ENCODE data around the gene NAA80. TPM values are rescaled to one million over a fixed set of nuclear protein-coding genes. Genes with fewer than 3 reads are reported as not detected.

The NAA80 gene
- total and polyA plus RNA-seq, 2 of the 13 experiments (the other 11 are each of a cell fraction or from before 2014, with no cell fraction given), result 3.4 to 8.7 TPM

DNA sequence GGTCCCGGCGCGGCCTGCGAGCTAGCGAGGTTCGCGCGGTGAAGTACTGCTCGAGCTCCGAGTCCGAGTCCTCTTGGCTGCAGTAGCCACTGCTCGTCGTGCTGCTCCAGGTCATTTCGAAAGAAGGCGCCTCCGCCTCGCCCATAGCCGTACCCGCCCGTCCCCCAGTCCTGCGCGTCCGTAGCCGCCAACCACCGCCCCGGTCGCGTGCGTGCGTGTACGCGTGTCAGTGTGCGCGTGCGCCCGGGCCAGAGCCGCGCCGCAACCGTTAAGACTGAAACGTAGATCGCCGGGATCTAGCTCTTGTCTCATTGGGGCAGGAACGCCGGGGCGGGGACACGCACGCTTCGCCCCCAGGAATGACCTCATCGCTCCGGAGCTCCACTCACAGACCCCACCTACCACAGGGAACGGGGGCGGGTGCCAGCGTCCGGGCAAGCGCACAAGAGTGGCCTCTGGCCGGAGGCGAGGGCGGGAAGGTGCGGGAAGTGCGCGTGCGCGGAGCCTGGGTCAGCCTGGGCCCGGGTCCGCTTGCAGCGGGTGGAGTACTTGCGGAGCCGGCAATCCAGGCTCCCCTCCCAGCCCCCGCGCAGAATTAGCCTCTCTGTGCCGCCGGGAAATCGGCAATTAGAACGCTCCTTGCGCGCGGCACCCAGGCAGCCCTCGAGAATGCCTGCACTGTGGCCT is 38.1 kb upstream of the NAA80 start (continued):
- TF ChIP-seq NFE2L1 (CRISPR knock-in tag; IDR thresholded peaks at IDR 0.05; ENCODE audit: borderline replicate concordance), result no peak
- TF ChIP-seq, protein P1, sequence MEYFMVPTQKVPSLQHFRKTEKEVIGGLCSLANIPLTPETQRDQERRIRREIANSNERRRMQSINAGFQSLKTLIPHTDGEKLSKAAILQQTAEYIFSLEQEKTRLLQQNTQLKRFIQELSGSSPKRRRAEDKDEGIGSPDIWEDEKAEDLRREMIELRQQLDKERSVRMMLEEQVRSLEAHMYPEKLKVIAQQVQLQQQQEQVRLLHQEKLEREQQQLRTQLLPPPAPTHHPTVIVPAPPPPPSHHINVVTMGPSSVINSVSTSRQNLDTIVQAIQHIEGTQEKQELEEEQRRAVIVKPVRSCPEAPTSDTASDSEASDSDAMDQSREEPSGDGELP (IDR thresholded peaks at IDR 0.05; ENCODE audit: borderline replicate concordance, low read depth), result no peak
- TF ChIP-seq, protein P2, sequence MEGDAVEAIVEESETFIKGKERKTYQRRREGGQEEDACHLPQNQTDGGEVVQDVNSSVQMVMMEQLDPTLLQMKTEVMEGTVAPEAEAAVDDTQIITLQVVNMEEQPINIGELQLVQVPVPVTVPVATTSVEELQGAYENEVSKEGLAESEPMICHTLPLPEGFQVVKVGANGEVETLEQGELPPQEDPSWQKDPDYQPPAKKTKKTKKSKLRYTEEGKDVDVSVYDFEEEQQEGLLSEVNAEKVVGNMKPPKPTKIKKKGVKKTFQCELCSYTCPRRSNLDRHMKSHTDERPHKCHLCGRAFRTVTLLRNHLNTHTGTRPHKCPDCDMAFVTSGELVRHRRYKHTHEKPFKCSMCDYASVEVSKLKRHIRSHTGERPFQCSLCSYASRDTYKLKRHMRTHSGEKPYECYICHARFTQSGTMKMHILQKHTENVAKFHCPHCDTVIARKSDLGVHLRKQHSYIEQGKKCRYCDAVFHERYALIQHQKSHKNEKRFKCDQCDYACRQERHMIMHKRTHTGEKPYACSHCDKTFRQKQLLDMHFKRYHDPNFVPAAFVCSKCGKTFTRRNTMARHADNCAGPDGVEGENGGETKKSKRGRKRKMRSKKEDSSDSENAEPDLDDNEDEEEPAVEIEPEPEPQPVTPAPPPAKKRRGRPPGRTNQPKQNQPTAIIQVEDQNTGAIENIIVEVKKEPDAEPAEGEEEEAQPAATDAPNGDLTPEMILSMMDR (CRISPR knock-in tag; IDR thresholded peaks at IDR 0.05), result peak; percentile 2; the same call in 1 of the 2 replicates
- peak; percentile 98 for TF ChIP-seq ZNF605 (CRISPR knock-in tag; IDR thresholded peaks at IDR 0.05)
- peak; percentile 40; the same call in 1 of the 2 replicates for TF ChIP-seq ZNF746 (CRISPR knock-in tag; IDR thresholded peaks at IDR 0.05)
- TF ChIP-seq ZNF530 (CRISPR knock-in tag; IDR thresholded peaks at IDR 0.05; ENCODE audit: low read depth), result no peak
- TF ChIP-seq, protein P3, sequence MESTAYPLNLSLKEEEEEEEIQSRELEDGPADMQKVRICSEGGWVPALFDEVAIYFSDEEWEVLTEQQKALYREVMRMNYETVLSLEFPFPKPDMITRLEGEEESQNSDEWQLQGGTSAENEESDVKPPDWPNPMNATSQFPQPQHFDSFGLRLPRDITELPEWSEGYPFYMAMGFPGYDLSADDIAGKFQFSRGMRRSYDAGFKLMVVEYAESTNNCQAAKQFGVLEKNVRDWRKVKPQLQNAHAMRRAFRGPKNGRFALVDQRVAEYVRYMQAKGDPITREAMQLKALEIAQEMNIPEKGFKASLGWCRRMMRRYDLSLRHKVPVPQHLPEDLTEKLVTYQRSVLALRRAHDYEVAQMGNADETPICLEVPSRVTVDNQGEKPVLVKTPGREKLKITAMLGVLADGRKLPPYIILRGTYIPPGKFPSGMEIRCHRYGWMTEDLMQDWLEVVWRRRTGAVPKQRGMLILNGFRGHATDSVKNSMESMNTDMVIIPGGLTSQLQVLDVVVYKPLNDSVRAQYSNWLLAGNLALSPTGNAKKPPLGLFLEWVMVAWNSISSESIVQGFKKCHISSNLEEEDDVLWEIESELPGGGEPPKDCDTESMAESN (CRISPR knock-in tag; conservative IDR thresholded peaks at IDR 0.05), result peak; percentile 91
- TF ChIP-seq, protein P4, sequence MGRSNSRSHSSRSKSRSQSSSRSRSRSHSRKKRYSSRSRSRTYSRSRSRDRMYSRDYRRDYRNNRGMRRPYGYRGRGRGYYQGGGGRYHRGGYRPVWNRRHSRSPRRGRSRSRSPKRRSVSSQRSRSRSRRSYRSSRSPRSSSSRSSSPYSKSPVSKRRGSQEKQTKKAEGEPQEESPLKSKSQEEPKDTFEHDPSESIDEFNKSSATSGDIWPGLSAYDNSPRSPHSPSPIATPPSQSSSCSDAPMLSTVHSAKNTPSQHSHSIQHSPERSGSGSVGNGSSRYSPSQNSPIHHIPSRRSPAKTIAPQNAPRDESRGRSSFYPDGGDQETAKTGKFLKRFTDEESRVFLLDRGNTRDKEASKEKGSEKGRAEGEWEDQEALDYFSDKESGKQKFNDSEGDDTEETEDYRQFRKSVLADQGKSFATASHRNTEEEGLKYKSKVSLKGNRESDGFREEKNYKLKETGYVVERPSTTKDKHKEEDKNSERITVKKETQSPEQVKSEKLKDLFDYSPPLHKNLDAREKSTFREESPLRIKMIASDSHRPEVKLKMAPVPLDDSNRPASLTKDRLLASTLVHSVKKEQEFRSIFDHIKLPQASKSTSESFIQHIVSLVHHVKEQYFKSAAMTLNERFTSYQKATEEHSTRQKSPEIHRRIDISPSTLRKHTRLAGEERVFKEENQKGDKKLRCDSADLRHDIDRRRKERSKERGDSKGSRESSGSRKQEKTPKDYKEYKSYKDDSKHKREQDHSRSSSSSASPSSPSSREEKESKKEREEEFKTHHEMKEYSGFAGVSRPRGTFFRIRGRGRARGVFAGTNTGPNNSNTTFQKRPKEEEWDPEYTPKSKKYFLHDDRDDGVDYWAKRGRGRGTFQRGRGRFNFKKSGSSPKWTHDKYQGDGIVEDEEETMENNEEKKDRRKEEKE (IDR thresholded peaks at IDR 0.05), result no peak
- TF ChIP-seq GTF2F1 (IDR thresholded peaks at IDR 0.05; ENCODE audit: low read length), result no peak
- no peak for TF ChIP-seq TCF12 (IDR thresholded peaks at IDR 0.05)
- 0 out of 2 replicates have a peak, but pooled peaks have one; percentile 71 for TF ChIP-seq TCF12 (CRISPR knock-in tag; IDR thresholded peaks at IDR 0.05)
- TF ChIP-seq, protein P5, sequence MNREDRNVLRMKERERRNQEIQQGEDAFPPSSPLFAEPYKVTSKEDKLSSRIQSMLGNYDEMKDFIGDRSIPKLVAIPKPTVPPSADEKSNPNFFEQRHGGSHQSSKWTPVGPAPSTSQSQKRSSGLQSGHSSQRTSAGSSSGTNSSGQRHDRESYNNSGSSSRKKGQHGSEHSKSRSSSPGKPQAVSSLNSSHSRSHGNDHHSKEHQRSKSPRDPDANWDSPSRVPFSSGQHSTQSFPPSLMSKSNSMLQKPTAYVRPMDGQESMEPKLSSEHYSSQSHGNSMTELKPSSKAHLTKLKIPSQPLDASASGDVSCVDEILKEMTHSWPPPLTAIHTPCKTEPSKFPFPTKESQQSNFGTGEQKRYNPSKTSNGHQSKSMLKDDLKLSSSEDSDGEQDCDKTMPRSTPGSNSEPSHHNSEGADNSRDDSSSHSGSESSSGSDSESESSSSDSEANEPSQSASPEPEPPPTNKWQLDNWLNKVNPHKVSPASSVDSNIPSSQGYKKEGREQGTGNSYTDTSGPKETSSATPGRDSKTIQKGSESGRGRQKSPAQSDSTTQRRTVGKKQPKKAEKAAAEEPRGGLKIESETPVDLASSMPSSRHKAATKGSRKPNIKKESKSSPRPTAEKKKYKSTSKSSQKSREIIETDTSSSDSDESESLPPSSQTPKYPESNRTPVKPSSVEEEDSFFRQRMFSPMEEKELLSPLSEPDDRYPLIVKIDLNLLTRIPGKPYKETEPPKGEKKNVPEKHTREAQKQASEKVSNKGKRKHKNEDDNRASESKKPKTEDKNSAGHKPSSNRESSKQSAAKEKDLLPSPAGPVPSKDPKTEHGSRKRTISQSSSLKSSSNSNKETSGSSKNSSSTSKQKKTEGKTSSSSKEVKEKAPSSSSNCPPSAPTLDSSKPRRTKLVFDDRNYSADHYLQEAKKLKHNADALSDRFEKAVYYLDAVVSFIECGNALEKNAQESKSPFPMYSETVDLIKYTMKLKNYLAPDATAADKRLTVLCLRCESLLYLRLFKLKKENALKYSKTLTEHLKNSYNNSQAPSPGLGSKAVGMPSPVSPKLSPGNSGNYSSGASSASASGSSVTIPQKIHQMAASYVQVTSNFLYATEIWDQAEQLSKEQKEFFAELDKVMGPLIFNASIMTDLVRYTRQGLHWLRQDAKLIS (CRISPR knock-in tag; IDR thresholded peaks at IDR 0.05), result no peak
- TF ChIP-seq, protein P6, sequence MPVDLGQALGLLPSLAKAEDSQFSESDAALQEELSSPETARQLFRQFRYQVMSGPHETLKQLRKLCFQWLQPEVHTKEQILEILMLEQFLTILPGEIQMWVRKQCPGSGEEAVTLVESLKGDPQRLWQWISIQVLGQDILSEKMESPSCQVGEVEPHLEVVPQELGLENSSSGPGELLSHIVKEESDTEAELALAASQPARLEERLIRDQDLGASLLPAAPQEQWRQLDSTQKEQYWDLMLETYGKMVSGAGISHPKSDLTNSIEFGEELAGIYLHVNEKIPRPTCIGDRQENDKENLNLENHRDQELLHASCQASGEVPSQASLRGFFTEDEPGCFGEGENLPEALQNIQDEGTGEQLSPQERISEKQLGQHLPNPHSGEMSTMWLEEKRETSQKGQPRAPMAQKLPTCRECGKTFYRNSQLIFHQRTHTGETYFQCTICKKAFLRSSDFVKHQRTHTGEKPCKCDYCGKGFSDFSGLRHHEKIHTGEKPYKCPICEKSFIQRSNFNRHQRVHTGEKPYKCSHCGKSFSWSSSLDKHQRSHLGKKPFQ (CRISPR knock-in tag; IDR thresholded peaks at IDR 0.05; ENCODE audit: insufficient replicate concordance), result peak; percentile 88
- peak; percentile 82; the same call in 1 of the 2 replicates for TF ChIP-seq ZNF333 (CRISPR knock-in tag; IDR thresholded peaks at IDR 0.05; ENCODE audit: borderline replicate concordance)
- TF ChIP-seq CAMTA2 (CRISPR knock-in tag; IDR thresholded peaks at IDR 0.05; ENCODE audit: borderline replicate concordance), result 0 out of 2 replicates have a peak, but pooled peaks have one; percentile 59
